DND-41 (cell line): ENCODE data around the gene STXBP5.

ENCODE experiments used
- ATAC-seq: fragments of 200-7000 bp; cut with Tn5 transposase; 3 replicates; pipeline ENCODE4 v1.9.1; 2021; ENCODE audit warnings: low read depth; ENCODE audit not compliant: insufficient read depth
- DNase-seq: peaks from one replicate; pipeline ENCODE4 v3.0.0-alpha.2; 2020
- H2AFZ ChIP-seq: 2 replicates; pipeline ENCODE4 v1.6.0; 2012; ENCODE audit warnings: low read depth, low read length
- H3K27ac ChIP-seq: 2 replicates; pipeline ENCODE4 v1.5.1; 2012; ENCODE audit warnings: low read length, inconsistent platforms
- H3K27me3 ChIP-seq: fragments of 200-600 bp; sonication (generic); 2 replicates; pipeline ENCODE4 v1.6.0; 2012; ENCODE audit warnings: low read length, mild to moderate bottlenecking, inconsistent platforms; ENCODE audit not compliant: insufficient read depth, poor library complexity
- H3K36me3 ChIP-seq: 2 replicates; pipeline ENCODE4 v1.5.1; 2012; ENCODE audit warnings: low read length, inconsistent platforms; ENCODE audit not compliant: insufficient read depth
- H3K4me1 ChIP-seq: 2 replicates; pipeline ENCODE4 v1.5.1; 2012; ENCODE audit warnings: mild to moderate bottlenecking, low read length; ENCODE audit not compliant: insufficient read depth
- H3K4me2 ChIP-seq: 2 replicates; pipeline ENCODE4 v1.6.0; 2012; ENCODE audit warnings: mild to moderate bottlenecking, moderate library complexity, low read length, inconsistent platforms; ENCODE audit not compliant: insufficient read depth
- H3K4me3 ChIP-seq, 2 experiments: fragments of 200-600 bp in 1 of 2; shearing (Covaris generic) in 1 of 2; 2 replicates each; pipeline ENCODE4 v1.5.1; 2012 to 2016; ENCODE audit warnings: inconsistent platforms in 2 of 2, low read length in 2 of 2, mild to moderate bottlenecking in 2 of 2, low read depth in 1 of 2, moderate library complexity in 1 of 2
- H3K79me2 ChIP-seq: 2 replicates; pipeline ENCODE4 v1.6.0; 2012; ENCODE audit warnings: low read length, inconsistent platforms; ENCODE audit not compliant: insufficient read depth
- H3K9ac ChIP-seq: 2 replicates; pipeline ENCODE4 v1.6.0; 2012; ENCODE audit warnings: low read depth, mild to moderate bottlenecking, inconsistent platforms, low read length, moderate library complexity
- H3K9me3 ChIP-seq: 2 replicates; pipeline ENCODE4 v1.5.1; 2012; ENCODE audit warnings: low read length, moderate library complexity, mild to moderate bottlenecking, inconsistent platforms; ENCODE audit not compliant: insufficient read depth, severe bottlenecking
- H4K20me1 ChIP-seq: 2 replicates; pipeline ENCODE4 v1.6.0; 2012; ENCODE audit warnings: low read length; ENCODE audit not compliant: insufficient read depth
- CTCF ChIP-seq: IDR thresholded peaks from 2 replicates; pipeline ENCODE4 v1.5.1; 2012; ENCODE audit warnings: borderline replicate concordance, low read length, moderate library complexity, mild to moderate bottlenecking; ENCODE audit not compliant: poor library complexity, severe bottlenecking; ENCODE audit errors: extremely low read depth
- EZH2 ChIP-seq: IDR thresholded peaks from 3 replicates; pipeline ENCODE4 v1.6.1; 2012; ENCODE audit warnings: borderline replicate concordance, low read depth, mild to moderate bottlenecking, moderate library complexity, low read length, inconsistent platforms; ENCODE audit not compliant: severe bottlenecking

The STXBP5 gene

GRCh38 chr6:147321260-147321659 lies 117.0 kb downstream of the STXBP5 start:
- Histone ChIP-seq H3K4me2 (no peak overlapping the region), H3K9me3 (no peaks in the 10 kb centered on the region), H3K36me3 (no peaks in the 10 kb centered on the region), H3K79me2 (no peaks in the 10 kb centered on the region), H4K20me1 (no peaks in the 10 kb centered on the region), H3K9ac (no peak overlapping the region), H3K27me3 (no peaks in the 10 kb centered on the region), H3K4me1 (no peaks in the 10 kb centered on the region), H2AFZ (no peak overlapping the region), H3K4me3 (no peak overlapping the region), H3K27ac (no peak overlapping the region)
- TF ChIP-seq CTCF = no peak
- DNase-seq = no peak
- ATAC-seq = no peak

DNA sequence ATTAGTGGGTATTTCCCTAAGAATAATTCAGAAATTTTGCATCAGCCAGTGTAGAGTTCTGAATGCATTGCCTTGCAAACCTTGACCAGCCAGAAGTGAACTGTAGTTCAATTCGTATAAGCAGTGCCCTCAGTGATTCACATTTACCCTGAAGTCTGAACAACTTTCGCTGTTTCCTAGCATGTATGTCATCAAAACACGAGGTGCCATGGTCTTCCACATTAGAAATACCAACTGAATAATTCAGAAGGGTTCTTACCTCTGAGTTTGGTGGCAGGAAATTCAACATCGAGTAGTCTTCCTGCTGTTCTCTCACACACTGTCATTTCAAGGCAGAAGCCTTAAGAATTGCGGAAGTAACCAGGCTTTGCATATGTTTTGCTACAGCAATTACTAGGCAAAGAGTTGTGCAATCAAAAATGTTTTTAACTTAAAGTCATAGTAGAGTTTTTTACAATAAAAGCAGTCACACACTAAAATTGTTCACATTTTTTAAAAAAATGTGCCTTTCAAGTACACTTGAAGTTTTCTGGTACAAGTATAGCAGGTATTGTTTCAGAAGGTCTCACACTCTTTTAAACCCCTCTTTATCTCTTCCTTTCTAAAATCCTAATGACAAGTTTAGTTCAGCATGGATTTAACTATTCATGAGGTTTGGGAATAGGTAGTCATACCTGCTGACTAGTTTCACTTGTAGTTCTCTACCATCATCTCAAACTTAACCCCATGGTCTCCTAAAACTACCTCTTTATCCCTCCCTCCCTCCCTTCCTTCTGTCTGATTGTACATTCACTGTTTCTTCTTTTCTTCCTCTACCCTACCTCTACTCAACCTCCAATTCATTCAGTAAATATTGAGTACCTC lies 118.3 kb downstream of the STXBP5 start:
- H3K27ac ChIP-seq = no peak overlapping the region
- DNase-seq = no peak
- H3K9ac ChIP-seq = no peak overlapping the region

GRCh38 chr6:147325557-147325956 lies 121.3 kb downstream of the STXBP5 start:
- peaks cover 3% of the 10 kb centered on the region; the same call in 1 of the 2 replicates for H3K36me3 ChIP-seq

More for the DNA sequence above, 118.3 kb downstream of the STXBP5 start:
- ATAC-seq = no peak
- Histone ChIP-seq H2AFZ (peak overlapping the region; percentile 25; the same call in 1 of the 2 replicates), H3K4me2 (no peak overlapping the region), H3K36me3 (peaks cover 3% of the 10 kb centered on the region; the same call in 1 of the 2 replicates), H3K4me3 (no peak overlapping the region), H3K4me1 (no peaks in the 10 kb centered on the region), H3K79me2 (no peaks in the 10 kb centered on the region), H3K27me3 (no peaks in the 10 kb centered on the region), H4K20me1 (no peaks in the 10 kb centered on the region), H3K9me3 (no peaks in the 10 kb centered on the region)
- TF ChIP-seq EZH2 = no peak
- TF ChIP-seq CTCF = no peak

More at GRCh38 chr6:147325557-147325956, 121.3 kb downstream of the STXBP5 start:
- DNase-seq (no peak), ATAC-seq (no peak)
- Histone ChIP-seq H3K9me3 (no peaks in the 10 kb centered on the region), H3K4me2 (no peak overlapping the region), H2AFZ (no peak overlapping the region), H4K20me1 (no peaks in the 10 kb centered on the region), H3K4me1 (no peaks in the 10 kb centered on the region), H3K79me2 (no peaks in the 10 kb centered on the region), H3K4me3 (no peak overlapping the region), H3K27me3 (no peaks in the 10 kb centered on the region), H3K27ac (no peak overlapping the region), H3K9ac (no peak overlapping the region)
- TF ChIP-seq CTCF = no peak
- TF ChIP-seq EZH2 = no peak
